HG02763 (cell line): ENCODE measurements around the gene RMND1.
A peak's percentile ranks its signal among the peaks of the same experiment; 100 is the strongest.

ENCODE experiments used
- ATAC-seq: cut with Tn5 transposase; IDR thresholded peaks from one replicate; pipeline ENCODE4 v1.9.1; 2021; ENCODE audit warnings: mild to moderate bottlenecking, moderate library complexity; ENCODE audit not compliant: unreplicated experiment

The RMND1 gene

DNA sequence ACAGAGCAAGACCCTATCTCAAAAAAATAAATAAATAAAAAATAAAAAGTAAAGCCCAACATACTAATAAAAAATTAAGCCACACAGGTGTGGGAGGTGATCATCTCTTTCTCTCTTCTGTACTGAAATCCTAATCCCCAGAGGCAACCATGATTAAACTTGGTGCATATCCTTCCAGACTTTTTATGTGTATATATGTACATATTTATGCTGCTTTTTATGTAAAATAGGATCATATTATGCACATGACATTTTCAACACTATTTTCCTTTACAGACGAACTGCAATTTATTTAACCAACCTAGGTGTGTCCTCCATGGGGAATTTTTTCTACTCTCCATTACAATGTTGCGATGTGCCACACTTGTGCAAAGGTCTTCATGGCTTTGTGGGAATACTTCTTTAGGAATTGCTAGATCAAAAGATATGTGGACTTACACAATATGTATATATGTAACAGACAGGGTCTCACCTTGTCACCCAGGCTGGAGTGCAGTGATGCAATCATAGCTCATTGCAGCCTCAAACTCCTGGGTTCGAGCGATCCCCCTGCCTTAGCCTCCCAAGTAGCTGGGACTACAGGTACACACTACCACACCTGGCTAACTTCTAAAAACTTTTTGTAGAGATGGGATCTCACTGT lies 23.7 kb downstream of the RMND1 start:
- ATAC-seq = no peak

DNA sequence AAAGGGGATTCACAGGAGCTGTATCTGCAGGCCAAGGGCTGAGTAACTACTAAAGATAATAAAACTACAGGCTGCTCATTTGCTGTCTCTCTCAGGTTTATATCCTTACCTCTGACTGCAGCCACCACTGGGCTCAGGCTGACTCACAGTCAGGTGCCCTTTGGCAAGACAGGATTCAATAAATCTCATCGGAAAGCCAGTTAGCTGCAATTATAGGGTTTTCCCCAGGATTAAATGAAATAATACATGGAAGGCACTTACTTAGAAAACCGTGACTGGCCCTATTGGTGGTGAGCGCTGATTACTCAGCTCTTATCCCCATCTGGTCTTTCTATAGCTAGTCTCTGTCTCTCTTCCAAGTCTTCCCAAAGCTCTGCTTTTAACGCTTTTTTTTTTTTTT lies 26.4 kb downstream of the RMND1 start:
- ATAC-seq = no peak

DNA sequence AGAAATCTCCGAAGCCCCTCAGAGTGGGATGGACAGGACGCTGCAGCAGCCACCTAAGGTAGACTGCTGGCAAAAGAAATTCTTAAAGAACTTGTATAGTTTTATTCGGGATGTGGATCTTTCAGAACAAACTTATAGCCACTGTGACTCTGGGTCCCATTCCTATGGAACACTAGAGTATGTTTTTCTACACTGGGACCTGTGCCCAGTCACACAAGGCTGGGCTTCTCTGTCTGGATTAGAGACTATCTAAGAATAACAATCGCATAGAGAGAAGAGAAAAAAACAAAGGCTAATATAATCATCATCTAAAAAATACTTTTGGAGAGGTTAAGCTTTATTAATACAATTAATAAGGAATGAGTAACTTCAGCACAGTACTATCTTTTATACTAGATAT lies 28.9 kb downstream of the RMND1 start:
- ATAC-seq = no peak

DNA sequence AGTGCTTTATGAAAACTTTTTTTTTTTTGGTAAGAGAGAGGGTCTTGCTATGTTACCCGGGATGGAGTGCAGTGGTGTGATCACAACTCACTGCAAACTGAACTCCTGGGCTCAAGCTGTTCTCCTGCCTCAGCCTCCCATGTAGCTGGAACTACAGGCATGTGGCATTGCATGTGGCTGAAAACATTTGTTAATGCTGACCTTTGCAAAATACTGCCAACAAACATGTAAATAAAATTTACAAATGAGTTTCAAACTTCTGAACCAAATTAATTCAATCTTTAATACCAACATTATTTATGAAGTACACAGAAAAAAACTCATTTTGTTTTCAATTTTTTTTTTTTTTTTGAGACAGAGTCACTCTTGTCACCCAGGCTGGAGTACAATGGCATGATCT lies 34.4 kb downstream of the RMND1 start:
- ATAC-seq = no peak

DNA sequence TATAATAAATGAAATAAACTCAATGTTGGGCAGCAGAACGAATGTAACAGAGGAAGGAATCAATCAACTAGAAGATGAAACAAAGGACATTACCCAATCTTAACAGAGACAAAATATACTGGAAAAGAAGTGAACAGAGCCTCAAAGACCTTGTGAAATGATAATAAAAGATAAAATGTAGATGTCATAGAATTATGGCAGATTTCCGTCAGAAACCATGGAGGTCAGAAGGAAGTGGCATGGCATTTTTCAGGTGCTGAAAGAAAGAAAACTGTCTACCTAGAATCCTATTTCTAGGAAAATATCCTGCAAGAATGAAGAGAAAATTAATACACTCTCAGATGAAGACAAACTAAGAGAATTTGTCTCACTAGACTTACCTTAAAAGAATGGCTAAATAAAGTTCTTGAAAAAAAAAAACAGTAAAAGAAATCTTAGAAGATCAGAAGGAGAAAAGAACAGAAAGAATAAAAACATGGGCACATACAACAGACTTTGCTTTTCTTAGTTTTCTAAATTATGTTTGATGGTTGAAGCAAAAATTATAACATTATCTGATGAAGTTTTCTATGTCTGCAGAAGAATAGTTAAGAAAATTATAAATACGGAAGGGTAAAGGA lies 37.2 kb downstream of the RMND1 start:
- no peak for ATAC-seq

DNA sequence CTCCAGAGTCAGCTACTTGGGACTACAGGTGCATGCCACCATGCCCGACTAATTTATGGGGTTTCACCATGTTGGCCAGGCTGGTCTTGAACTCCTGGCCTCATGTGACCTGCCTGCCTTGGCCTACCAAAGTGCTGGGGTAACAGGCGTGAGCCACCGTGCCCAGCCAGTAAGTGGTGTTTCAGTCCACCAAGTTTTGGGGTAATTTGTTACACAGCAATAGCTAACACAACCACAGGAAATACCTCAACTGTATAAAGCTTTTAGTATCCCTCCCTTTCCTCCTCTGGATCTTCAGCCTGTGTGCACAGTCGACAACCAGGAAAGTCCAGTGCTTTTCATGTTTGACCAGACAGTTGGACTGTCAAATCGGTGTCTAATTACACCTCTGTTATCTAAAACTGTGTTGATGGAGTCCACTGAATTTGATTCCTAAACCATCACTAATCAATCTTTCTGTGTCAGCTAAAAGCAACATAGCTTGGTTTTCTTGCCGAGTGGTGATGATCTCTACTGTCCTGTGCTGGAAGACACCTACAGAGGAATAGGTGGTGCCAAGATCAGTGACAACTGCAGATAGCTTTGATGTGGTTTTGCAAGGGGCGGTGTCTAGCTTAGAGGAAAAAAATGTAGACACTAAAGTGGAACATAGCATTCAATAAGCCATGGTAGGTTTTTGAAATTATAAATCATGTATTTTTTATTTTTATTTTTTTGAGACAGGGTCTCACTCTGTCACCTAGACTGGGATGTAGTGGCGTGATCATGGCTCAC lies 38.4 kb downstream of the RMND1 start:
- ATAC-seq = no peak

DNA sequence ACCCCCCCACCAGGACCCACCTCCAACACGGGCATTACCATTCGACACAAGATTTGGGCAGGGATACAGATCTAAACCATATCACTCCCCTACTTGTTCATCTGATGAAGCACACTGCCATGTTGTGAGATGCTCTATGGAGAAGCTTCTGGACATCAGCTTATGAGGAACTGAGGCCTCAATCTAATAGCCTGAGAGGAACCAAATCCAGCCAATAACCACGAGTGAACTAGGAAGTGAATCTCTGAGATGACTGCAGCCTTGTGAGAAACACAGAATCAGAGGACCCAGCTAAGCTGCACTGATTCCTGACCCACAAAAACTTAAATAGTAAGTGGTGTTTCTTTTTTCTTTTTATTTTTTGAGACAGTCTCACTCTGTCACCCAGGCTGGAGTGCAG lies 39.0 kb downstream of the RMND1 start:
- ATAC-seq = no peak

DNA sequence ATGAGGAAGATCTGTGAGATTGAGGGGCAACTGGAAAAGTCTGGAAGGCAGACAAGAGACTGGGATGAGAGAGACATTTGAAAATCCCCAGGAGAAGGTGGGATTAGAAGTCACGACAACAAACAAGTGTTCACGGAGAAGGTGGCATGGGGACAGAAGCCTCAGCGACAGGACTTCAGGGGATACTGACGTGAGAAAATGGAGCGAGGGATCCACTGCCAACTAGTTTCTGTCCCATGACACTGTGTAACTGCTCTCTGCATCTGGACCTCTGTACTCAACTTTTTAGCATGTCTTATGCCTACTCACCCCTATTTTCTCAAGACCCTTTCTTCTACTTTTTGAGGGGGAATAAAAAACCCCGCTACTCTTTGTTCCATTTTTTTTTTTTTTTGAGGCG lies 42.2 kb downstream of the RMND1 start:
- no peak for ATAC-seq

DNA sequence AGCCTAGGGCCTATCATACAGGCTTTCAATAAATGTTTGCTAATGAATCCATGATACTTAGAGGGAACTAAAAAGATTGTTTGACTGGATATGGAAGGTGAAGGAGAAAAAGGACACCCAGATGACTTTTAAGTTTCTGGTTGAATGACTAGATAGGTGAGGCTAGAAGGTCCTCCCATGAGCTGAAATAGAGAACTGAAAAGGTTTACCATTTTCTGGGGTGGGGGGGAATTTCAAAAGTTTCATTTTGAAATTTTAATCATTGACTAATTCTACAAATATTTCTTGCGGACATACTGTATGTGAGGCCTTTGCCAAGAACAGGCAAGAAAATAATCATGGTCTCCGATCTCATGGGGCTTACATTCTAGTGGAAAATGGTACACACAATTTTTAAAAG lies 42.7 kb downstream of the RMND1 start:
- peak; percentile 49 for ATAC-seq

DNA sequence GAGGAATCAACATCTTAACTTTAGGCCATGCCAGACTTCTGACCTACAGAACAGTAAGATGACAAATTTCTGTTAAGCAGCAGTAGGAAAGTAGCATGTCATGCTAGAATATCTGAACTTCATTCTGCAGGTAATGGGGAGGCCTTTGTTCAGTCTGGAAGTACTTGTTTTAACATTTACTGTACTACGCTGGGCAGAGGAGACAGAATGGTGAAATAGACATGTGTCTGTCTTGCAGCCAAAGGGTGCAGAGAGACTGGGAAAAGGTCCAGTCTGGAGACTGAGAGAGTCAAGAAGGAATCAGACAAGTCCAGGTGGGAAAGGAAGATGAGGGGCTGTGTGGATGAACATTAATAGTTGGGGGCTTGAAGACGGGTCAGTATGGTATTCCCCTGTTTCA lies 43.1 kb downstream of the RMND1 start:
- ATAC-seq = peak; percentile 6

DNA sequence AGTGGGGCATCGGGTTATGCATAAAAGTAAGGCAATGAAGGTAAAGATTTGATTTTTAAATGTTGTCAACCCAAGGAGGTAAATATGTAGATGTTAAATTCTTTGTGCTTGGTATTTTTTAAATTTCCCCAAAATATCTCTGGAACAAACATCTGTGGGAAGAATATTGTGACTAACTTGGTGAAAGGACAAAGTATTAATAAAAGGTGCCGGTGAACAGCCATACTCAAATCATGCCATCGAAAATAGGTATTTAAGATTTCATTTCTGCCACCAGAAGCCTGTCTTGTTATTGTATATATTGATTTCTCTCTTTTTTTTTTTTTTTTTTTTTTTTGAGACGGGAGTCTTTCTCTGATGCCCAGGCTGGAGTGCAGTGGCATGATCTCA lies 48.0 kb downstream of the RMND1 start:
- no peak for ATAC-seq

DNA sequence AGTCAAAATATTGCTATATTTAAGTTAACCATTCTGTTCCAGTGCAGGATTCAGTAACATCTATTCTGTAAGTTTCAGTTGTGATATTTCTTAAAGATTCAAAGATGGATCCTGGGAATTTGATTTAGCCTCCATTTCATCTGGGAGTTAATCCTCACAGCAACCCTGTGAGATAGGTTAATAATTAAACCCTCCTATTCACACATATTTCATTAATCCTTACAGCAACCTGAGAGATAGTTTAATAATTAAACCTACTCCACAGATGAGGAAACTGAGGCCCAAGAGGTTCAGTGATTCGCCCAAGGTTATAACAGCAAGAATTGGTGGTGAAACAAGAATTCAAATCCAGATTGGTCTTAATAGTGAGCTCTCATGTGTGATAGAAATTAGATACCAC lies 49.7 kb downstream of the RMND1 start:
- no peak for ATAC-seq

DNA sequence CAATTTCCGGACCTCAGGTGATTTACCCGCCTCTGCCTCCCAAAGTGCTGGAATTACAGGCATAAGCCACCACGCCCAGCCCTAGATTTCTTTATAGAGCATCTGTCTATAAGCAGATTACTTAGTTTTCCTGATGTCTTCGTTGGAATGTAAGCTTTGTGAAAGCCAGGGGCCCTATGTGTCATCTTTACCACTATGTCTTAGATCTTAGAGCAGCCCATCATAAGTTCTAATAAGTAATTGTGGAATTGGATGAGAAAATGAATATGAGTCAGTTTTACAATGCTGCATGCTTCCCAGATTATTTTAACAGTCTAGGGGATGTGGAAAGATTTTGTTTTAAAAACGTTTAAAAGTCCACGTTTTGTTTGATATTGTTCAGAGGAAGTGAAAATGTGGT lies 51.5 kb downstream of the RMND1 start:
- ATAC-seq = no peak

DNA sequence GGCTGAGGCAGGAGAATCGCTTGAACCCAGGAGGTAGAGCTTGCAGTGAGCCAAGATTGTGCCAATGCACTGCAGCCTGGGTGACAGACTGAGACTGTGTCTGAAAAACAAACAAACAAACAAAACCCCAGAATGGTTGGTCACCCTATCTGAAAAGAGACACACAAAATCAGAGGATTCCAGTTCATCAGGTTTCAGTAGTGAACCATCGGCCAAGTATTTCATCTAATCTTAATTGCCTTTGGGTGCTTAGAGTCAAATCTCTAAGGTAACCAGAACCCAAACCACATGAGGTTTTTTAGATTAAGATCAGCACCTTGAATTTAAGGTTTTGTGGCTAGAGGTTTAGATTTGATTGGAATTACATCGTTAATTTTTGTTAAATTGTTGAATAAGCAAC lies 52.2 kb downstream of the RMND1 start:
- ATAC-seq = no peak

DNA sequence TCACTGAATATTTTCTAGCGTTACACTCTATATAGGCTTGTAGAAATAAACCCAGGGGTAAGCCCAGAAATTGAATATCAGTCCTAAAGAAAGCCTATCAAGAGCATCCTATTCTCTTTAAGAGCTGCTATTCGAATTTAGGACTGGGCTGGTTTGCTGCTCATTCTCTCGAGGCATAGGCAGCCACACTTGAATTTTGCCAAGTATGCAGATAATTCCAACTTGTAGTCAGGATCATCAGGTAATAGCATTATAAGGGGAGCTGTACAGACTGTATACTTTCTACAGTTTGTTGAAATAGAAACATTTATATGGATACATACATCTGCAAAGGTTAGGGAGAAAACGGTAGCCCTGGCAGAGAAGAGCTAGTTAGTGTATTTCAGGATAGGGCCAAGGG lies 58.5 kb downstream of the RMND1 start:
- ATAC-seq = no peak

DNA sequence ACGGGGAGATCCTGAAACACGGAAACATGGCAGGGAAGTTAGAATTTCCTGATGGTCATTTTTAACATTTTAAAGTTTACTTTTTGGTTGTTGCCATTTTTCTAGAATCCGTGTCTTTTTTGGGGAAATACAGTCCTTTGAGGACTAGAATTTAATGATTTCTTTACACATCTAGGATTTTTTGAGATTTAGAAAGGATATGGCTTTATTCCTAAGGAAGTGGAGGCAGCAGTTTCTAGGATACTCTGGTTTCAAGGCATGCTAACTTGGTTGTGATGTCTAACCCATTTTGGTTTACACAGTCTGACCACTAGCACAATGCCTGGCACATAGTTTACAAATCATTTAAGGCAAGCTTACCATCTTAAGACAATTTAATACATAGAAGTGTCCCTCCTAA lies 59.5 kb downstream of the RMND1 start:
- no peak for ATAC-seq

DNA sequence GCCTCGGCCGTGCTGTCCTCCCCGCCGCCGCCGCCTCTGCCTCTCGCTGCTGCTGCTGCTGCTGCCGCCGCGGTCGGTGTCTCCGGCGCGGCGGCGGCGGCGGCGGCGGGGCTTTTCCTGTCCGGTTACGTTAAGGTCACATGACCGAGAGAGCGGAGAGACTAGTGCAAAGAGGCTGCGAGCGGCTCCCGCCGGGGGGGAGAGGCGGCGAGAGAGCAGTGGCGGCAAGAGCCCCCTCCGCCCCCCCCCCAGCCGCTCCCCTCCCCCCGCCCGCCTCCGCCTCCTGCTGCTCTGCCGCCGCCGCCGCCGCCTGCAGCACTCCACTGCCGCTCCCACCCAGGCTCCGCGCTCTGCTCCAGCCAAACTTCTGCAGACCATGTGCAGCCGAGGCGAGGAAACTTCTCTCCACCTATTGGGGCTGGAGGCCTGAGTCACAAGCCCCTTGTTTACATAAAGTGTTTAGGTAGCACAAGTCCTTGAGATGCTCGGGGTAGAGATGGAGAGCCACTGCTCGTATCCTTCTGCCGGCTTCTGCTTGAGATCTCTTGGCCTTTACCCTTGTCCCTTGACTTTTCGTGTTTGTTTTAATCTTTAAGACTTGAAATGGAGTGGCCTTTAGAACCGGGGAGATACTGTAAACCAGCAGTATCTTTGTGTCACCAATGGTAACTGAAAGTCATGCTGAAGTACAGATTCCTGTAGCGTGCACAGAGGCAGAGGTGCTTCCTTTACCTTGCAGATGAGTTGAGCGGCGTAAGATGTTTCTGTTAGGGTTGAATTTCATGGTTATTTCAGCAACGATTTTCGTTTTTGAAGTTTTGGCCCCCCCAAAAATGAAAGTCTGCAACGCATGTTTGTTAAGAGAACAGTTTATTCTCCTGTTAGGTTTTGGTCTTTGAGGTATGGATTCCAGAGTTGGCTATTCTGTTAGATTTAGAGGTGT lies 60.2 kb downstream of the RMND1 start, which contains the start of gene ZBTB2:
Gene ZBTB2 (minus strand): TSS at position 89 of the 943 bp plus-strand sequence. CDS start 17,922 bp downstream, outside the sequence.
- ATAC-seq = peak; percentile 10

DNA sequence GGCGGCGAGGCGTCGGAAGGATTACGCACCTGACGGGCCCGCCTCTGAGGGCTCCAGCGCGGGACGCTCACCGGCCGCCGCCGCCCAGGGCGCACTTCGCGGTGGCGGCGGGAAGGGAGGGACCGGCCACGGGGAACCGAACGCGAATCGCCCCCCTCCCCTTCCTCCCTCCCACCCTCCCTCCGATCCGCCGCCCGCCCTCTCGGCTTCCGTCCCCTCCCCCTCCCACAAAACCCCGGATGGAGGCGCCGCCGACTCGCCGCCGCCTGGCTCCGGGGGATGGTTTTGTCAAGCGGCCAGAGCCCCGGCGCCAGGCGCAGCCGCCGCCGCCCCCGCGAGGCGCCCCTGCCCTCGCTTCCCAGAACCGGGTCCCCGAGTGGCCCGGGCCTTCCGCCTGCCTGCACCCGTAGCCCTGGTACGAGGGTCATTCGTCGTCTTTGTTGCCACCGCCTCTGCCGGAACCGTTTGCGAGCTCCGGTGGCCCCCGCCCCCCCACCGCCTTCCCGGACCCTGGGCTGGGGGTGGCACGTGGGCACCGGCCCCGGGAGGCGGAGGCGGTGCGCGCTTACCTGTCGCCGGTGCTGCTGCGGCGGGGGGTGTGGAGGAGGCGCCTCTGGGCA lies 61.0 kb downstream of the RMND1 start:
- ATAC-seq = peak; percentile 5

DNA sequence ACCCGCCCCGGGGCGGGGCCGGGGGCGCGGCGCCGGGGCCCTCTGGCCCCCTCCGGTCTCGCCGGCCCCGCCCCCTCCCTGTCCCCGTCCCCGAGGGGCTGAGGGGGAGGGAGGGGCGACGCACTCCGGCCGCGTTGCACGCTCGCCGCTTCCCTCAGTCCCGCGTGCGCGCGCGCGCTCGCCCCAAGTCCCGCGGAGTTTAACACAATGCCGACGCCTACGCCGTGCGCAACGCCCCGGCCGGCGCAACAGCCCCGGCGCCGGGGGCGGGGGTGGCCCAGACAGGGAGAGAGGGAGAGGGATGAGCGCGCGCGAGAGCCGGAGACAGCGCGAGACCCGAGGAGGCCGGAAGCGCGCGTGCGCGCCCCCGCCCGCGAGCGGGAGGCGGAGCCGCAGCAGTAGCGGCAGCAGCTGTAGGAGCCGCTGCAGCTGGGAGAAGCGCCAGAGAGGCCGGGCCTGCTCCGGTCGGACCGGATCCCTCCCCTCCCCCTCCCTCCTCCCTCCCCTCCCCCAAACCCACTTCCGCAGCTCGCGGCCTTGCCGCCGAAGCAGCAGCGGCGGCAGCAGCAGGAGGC lies 61.6 kb downstream of the RMND1 start:
- ATAC-seq = peak; percentile 79

DNA sequence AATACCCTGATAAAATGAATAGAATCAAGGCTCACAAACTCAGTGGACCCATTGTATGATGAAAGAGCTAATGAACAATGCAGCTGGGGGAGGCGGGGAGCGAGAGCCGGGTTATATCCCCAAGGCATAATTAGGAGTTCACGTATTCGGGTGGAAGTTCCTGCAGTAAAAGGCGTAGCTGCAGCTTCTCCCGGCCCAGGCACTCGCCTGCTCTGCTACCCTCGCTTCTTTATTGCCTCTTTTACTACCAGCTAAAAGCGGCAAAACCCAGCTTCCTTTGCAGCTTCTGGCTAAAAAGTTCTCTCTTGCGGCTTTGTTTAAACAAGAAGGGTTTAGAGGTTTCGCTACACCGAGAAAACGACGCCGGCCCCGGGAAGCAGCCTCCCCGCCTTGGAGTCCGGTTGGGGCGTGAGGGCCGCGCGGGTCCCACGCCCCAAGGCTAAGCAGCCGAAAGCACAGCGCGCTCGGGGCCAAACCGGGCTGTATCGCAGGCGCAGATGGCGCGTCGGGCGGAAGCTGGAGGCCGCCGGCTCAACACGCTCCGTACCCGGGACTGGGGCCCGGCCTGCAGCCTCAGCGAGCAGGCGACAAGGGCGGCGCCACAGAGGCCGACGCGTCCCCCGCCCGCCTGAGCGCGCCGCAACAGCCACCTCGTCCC lies 62.2 kb downstream of the RMND1 start:
- peak; percentile 58 for ATAC-seq
